GM21576 (cell line): ENCODE results near the gene SNX9.
"Not testable (repeated sequence)": the region's sequence is repeated elsewhere in the genome, so short reads cannot be mapped to it uniquely, and the experiment has no call there.

ENCODE experiments used
- ATAC-seq: cut with Tn5 transposase; IDR thresholded peaks from one replicate; pipeline ENCODE4 v1.9.1; 2021; ENCODE audit warnings: mild to moderate bottlenecking, moderate library complexity; ENCODE audit not compliant: unreplicated experiment

The SNX9 gene

DNA sequence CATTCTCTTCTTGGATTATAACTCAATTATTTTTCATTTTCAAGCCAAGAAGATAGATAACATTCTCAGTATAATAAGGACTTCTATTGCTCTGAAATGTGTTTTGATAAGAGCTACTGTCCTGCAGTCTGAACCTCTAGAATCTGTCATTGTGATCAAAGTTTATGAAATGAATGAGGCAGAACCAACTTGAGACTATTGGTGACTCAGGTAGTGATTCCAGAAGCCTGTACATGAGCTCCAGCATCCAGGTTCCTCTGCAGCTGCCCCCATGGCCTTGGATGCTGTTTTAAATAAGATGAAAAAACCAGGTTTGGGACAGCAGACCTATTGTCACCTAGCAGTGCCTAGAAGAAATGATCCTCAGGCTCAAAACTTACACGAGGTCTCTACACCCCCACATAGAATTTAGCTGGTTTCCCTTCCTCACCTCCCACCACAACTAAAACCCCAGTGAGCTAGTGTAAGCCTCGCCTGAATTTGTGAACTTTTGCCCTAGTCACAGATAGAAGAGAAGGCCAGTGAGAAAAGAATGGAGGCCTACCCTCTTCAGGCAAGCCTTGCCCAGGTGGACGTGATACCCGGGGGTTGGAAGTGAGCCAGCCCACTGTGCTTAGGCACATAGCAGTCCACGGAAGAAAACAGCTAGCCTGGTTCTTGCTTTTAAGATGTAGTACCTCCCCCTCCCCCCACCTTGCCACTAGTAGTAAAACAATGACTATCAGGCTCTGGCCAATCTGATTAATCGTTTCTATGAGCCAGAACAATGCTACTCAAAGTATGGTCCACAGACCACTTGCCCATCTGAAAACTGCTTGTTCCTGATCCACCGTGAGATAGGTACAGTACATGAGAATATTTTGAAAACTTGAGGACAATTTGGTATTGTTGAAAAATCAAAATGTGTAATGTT lies 85.6 kb downstream of the SNX9 start:
- peak; percentile 66 for ATAC-seq

DNA sequence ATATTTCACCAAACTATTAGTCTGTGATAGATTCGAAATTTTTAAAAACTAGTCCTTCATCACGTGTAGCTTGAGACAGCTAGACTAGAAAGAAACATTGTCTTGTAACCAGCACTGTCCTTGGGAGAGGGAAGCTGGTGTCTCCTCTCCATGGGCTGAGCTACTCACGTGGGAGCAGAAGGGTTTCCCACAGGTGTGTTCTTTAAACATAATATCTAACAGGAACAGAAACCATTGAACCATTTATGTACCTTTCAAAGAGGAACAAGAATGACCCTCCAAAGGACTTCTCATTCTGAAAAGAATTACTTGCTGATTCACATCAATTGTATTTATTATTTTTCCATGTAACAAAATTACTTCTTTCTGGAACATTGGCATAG lies 86.2 kb downstream of the SNX9 start:
- peak; percentile 72 for ATAC-seq

DNA sequence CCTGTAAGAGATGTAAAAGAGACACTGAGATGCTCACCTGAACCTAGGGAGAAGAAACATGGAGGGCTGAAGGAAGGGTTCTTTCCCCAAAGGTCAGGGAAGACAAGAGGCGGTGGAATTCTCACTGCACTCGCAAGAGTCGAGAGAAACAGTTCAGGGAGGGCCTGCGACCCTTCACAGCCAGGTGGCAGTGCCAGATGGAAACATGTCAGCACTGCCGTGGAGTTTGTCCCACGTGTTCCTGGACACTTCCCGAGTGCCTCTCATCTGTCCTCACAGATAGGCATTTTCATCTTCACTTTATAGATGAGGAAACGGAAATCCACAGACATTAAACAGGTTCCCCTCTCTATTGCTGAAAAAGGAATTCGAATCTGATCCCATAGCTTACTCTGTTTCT lies 88.2 kb downstream of the SNX9 start:
- ATAC-seq: no peak

DNA sequence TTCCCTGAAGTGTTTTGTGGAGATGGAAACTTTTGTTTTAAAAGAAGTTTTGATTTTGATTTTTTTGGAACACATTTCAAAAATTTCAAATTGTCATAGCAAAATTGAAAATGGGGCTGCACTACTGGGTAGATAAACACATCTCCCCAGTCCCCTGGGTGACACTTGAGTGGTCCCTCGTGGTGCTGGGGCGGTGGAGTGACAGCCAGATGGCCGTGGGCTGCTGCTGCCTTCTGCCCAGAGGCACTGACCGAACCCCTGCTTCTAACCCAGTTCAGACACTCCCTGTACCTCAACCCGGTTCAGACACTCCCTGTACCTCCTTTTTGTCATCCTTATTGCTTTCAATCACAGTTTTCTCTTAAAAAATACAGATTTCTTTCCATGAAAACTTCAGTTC lies 88.7 kb downstream of the SNX9 start:
- ATAC-seq: no peak

GRCh38 chr6:157912326-157912725 lies 89.3 kb downstream of the SNX9 start:
- ATAC-seq: no peak

GRCh38 chr6:157921685-157922367 lies 98.8 kb downstream of the SNX9 start:
- no peak for ATAC-seq

DNA sequence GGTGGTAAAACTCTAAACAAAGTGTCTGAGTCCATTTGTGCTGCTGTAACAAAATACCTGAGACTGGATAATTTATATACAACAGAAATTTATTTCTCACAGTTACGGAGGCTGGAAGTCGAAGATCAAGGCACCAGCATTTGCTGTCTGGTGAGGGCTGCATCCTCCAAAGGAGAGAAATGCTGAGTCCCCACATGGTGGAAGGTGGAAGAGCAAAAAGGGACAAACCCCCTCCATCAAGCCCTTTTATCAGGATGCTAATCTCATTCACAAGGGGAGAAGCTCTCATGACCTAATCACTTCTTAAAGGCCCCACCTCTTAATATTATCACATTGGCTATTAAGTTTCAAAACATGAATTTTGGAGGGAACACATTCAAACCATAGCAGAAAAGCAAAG lies 102.7 kb downstream of the SNX9 start:
- ATAC-seq: no peak

- no peak for ATAC-seq
These were observed 104.0 kb downstream of the SNX9 start for GRCh38 chr6:157927011-157927410.

DNA sequence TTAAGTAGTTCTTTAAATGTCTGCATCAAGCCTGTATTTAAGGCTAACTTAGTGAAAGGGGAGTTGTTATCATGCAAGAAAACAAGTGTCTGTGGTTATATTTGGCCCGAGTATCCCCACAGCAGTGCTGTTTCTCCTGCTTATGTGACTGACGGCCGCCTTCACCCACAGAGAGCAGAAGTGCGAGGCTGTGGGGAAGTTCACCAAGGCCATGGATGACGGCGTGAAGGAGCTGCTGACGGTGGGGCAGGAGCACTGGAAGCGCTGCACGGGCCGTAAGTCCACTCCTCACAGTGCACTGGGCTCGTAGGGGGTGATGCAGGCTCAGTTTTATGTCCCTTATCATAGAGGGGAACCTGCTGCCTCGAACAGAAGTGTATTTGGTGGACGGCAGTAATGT lies 105.4 kb downstream of the SNX9 start:
- no peak for ATAC-seq

GRCh38 chr6:157929076-157929475 lies 106.0 kb downstream of the SNX9 start:
- ATAC-seq: no peak

DNA sequence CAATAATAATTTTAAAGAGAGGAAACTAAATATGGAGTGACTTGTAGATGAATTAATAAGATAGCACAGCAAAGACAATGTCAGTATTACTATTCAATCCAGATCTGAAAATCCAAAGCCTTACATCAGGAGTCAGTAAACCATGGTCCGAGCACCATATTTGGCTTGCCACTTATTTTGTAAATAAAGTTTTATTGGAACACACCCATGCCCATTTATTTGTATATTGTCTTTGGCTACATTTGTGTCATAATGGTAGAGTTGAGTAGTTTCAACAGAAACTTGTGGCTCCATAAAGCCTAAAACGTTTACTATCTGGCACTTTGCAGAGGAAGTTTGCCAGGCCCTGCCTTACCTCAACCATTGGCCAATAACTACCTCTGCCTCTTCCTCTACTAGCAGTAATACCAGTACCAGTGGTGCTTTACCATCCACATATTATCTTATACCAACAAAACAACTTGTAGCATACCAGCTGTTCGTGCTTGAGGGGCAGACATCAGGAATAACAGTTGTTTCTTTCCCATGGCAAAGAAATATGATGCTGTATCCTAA lies 106.8 kb downstream of the SNX9 start:
- ATAC-seq: no peak

GRCh38 chr6:157935786-157936185 lies 112.7 kb downstream of the SNX9 start:
- ATAC-seq: no peak

DNA sequence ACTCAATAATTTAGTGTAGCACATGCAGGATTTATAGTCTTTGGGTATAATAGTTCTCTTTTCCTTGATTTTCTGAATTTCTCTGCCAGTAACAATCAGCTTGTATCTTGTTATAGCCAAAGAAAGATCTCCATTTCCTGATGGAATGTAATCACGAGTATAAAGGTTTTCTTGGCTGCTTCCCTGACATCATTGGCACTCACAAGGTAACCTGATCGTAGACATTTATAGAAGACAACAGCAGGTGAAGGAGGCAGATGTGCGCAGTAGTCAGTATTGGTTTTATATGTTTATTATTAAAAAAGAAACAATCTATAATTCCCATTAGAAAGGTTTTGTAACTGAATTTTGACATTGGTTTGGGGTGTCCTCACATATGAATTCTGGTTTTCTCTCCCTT lies 114.3 kb downstream of the SNX9 start:
- ATAC-seq: no peak

DNA sequence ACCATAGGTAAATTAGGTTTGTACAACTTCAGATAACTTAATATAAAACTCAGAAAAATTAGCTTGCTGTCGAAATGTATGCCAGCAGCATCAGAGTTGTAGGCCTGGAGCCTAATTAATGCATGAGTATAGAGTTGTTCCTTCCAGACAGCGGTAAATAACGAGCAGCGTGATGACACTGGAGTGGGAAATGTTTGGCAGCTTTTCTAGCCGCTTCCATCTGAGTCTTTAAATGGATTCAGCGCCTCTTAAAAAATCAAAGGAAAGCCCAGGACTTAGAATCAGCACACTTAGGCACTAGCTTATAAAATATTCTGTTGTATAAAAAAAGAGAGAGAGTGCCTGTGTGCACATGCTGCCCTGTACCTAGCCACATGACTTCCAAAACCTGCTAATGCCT lies 114.9 kb downstream of the SNX9 start:
- ATAC-seq: no peak

DNA sequence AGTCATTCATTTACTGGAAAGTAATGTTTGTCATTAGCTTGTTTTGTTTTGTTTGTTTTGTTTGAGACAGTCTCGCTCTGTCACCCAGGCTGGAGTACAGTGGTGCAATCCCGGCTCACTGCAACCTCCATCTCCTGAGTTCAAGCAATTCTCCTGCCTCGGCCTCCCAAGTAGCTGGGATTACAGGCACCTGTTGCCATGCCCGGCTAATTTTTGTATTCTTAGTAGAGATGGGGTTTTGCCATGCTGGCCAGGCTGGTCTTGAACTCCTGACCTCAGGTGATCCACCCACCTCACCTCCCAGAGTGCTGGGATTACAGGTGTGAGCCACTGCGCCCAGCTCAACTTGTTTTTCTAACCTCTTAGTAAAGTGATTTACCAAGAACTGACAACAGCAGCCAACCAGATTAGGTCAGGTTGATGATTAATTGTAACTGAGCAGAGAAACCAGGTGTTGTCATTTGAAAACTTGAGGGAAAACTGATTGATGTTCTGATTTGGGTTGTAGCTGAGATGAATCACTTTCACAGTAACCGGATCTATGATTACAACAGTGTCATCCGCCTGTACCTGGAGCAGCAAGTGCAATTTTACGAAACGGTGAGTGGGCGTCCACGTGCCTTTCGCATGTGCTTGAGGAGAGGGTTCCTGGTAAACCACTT lies 117.5 kb downstream of the SNX9 start:
- ATAC-seq: not testable (repeated sequence)

DNA sequence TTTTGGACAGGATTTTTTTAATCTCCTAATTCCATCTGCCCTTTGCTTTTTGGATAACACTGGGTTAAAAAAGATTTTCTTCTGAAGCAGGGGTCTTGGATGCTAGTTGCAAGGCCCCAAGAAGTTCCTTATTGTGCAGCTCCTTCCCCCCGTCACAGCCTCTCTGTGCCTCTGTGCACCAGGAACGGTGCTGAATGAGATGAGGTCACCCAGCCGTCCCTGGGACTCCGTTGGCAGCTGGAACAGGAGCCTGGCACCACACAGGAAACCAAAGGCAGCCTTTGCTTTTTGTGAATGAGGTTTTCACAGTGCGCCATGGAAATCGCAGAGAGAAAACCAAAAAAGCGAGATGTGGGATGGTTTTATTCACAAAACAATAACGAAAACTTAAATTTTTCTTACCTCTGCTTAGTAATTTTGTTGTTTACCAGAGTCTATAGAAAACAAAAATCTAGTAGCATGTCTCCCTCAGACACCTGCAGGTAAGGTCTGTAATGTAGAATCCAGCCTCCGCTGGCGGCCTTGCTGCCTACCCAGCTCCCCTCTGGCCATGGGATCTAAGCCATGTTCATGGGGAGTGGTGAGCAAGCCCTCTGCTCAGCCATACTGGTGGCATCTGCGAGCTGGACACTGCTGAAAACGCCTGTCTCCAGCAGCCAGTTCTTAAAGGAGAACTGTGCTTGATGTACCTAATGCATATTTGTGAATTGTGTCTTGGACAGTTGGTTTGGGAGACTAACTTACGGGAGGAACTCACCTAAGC lies 118.2 kb downstream of the SNX9 start:
- no peak for ATAC-seq

DNA sequence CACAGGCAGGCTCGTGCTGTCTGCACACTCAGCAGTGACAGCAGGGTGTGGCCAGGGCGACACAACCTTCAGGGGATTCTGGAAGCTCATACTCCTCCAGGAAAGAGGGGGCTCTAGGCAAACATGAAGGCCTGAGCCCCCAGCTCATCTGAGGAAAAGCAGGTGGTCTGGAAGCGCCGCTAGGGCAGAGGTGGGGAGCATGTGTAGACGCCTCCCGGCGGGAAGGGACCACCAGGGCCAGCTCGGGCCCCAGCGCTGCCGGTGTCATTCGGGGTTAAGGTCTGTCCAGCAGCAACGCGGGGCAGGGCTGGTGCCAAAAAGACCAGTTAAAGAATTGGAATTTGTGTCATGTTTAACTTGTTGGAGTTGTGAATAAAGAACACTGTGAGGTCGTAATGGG lies 119.3 kb downstream of the SNX9 start:
- no peak for ATAC-seq

DNA sequence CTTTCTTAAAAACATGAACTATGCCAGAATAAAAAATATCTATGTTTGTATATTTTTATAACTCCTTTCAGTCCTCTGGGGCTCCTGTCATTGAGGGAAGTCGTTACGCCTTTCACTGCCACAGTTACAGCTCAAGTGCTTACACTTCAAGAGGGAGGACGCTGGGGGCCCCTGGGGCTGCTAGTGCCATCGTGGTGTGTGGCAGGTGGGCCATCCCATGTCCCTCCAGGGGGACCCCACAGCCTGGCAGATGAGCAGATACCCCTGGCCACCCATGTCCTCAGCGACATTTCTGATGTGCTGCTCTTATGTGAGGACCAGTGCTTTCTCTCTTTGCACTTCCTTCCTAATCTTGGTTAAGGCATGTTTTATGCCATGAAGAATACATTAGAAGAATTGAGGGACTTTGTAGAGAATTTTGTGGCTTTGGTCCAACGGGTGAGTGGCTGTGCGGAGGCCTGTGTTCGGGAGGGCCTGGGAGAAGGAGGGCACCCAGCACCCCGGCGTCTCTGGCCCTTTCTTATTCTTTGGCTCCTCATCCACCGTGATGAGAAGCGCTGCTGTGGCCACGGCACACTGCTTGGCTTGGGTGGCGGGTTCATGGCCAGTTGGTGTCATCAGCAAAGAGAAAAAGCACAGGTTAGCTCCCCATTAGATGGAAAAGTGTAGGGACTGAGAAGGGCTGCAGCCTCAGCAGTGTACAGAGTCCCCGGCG lies 120.4 kb downstream of the SNX9 start:
- no peak for ATAC-seq

DNA sequence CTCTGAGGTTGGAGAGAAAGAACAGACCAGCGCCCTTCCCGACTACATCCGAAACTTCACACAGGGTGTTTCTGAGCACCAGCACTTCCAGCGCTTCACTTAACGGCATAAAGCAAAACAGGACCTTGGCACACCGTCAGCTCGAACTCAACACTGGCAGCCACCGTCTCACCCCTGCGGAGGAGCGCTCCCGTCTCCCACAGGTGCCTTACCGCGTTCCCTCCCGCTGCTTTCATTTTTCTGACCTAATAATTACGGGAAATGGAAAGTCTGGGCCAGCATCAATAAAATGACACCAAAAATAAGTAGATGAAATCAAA lies 120.9 kb downstream of the SNX9 start:
- no peak for ATAC-seq
